HG02798 (cell line): ENCODE data around the gene DOCK6.

ENCODE experiments used
- ATAC-seq: cut with Tn5 transposase; IDR thresholded peaks from one replicate; pipeline ENCODE4 v1.9.1; 2021; ENCODE audit warnings: mild to moderate bottlenecking; ENCODE audit not compliant: unreplicated experiment, poor library complexity

DOCK6 gene

GRCh38 chr19:11279505-11280236 lies 17.3 kb upstream of the DOCK6 start:
- no peak for ATAC-seq

DNA sequence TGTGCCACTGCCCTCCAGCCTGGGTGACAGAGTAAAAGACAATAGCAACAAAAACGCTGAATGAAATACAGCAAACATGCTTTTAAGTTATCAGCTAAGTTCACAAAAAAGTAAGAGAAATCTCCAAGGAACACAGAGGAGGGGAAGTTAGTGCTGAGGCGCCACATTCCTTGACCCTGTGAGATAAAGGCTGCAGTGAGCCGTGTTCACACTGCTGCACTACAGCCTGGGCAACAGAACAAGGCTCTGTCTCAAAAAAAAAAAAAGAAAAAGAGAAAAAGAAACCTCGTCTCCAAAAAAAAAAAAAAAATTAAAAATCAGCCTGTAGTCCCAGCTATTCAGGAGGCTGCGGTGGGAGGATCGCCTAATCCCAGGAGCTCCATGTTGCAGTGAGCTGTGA lies 16.3 kb upstream of the DOCK6 start:
- ATAC-seq, result no peak

- ATAC-seq, result no peak
Observed at GRCh38 chr19:11274533-11275086, 12.3 kb upstream of the DOCK6 start.

GRCh38 chr19:11273989-11274388 lies 11.7 kb upstream of the DOCK6 start:
- no peak for ATAC-seq

- no peak for ATAC-seq
Observed at GRCh38 chr19:11273296-11273695, 11.0 kb upstream of the DOCK6 start.

GRCh38 chr19:11269408-11269807 lies 7.1 kb upstream of the DOCK6 start:
- ATAC-seq, result no peak

- ATAC-seq, result no peak
Observed at GRCh38 chr19:11268783-11269267, 6.5 kb upstream of the DOCK6 start.

DNA sequence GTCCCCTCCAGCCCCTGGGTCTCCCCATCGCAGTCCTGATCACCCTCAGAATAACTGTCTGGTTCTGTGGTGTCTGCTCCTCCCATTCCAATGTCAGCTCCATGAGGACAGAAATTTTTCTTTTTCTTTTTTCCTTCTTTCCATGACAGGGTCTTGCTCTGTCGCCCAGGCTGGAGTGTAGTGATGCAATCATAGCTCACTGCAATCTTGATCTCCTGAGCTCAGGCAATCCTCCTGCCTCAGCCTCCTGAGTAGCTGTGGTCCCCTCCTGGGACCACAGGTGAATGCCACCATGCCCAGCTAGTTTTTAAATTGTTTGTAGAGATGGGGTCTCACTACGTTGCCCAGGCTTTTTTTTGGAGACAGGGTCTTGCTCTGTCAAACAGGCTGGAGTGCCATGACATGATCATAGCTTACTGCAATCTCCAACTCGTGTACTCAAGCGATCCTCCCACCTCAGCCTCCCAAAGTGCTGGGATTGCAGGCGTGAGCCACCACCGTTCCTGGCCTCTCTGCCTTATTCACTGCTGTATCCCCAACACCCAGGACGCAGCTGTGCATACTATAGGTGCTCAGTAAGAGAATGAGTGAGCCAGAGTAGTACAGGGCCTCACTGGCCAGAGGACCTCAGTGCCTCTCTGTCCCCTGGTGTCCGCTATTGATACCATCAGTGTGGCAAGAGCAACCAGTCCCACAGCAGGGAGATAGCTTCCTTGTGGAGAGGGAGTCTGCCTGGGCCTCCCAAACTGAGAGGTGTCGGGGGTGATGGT lies 5.2 kb upstream of the DOCK6 start:
- ATAC-seq, result no peak

- ATAC-seq, result no peak
Observed at GRCh38 chr19:11265785-11266236, 3.5 kb upstream of the DOCK6 start.

DNA sequence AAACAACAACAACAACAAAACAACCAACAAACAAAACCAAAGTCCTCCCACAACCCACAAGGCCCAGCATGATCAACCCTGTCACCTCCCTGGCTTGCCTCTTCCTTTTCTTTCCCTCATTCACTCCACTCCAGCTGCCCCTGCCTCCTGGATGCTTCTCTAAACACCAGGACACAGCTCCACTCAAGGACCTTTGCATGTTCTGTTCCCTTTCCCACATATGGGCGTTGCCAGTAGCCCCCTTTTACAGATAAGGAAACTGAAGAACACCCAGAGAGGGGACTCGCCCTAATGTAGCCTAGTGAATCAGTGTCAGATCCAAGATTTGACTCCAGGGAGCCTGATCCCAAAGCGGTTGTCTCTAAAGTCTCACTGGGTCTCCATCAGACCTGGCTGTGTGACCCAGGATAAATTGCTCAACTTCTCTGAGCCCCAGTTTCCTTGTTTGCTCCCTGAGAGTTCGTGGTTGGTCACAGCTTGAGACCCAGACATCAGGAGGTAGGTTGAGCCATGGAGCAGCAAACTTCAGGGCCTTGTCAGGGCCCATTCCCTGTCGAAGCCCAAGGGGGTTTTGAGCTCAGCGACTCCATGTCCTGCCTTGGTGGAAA lies 3.0 kb upstream of the DOCK6 start:
- ATAC-seq, result no peak

GRCh38 chr19:11264452-11265176 lies 2.3 kb upstream of the DOCK6 start:
- no peak for ATAC-seq

DNA sequence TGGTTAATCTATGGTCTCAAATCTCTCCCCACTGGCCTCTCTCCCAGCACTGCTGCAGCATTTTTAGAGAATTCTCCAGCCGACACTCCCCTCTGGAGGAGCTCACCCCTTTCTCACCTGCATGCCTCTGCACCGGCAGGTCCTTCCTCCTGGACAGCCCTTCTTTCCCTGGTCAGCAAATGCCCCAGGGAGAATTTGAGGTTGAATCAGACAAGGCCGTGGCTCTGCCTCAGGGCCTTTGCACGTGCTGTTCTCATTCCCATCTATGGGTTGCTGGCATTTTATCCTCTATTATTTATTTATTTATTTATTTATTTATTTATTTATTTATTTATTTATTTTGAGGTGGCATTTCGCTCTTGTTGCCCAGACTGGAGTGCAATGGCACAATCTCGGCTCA lies 1.4 kb upstream of the DOCK6 start:
- no peak for ATAC-seq

DNA sequence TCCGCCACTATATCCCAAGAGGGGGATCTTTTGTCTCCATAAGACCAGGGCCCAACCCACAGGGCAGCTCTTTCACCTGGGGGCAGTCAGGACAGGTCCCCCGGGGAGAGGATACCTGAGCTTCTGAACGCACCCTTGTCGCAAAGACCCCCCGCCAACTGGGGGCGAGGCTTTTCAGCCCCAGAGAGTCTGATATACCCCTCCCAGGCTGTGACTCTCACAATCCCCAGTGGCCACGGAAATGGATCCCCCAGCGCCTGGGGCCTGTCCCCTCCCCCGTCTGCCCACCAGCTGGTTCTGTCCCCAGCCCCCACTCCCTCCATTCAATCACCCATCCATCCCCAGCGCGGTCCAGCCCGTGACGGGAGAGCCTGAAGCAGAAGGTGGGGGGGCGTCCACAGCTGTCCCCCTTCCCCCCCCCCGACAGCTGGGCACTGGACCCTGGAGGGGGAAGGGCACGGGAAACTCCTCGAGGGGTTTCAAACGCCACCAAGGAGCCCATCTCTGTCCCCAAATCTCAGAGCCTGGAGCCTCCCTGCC lies 823 bp downstream of the DOCK6 start:
- no peak for ATAC-seq

- ATAC-seq, result no peak
Observed at GRCh38 chr19:11260996-11261395, 1.3 kb downstream of the DOCK6 start.

- ATAC-seq, result no peak
Observed at GRCh38 chr19:11257846-11258380, 4.4 kb downstream of the DOCK6 start.

DNA sequence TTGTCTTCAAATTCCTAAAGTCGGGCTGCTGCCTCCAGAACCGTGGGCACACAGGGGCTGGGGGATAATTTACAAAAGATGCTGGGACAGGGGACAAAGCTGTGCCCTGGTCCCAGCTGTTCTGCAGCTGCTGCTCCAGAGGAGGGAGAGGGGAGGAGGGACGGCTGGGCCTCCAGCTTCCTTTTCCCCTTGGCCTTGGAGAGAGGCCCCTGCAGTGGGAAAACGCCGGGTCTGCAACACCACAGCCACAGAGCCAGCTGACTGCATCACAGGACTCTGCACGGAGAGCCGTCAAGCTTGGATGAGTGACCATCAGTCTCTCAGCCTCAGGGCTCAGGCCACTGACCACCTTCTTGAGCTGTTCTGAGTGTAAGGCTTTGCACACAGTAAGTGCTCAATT lies 6.1 kb downstream of the DOCK6 start:
- no peak for ATAC-seq

GRCh38 chr19:11254666-11255065 lies 7.7 kb downstream of the DOCK6 start:
- no peak for ATAC-seq

GRCh38 chr19:11252665-11253355 lies 9.5 kb downstream of the DOCK6 start:
- ATAC-seq, result no peak

DNA sequence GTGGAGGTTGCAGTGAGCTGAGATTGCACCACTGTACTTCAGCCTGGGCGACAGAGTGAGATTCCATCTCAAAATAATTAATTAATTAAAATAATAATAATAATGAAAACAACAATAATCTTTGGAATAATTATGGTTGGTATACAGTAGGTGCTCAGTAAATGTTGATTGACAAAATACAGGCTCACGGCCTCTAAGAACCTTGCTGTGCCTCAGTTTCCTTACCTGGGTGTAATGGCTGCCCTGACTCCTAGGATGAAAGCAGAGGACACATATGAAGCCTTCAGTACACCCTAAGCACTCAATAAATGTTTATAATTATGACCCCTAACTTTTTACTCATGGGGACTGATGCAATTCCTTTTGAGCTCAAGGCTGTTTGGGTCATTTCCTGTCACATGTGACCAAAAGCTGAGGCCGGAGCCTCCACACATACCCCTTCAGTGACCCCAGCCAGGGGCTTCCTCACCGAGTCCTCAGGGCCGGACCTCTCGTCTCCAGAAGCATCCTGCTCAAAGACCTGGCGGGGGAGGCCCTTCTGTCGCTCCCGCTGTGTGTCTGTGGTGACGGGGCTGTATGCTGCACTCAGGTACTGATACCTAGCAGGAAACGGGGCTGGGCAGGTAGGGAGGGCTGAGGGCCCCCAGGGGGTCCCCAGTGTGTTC lies 10.5 kb downstream of the DOCK6 start:
- no peak for ATAC-seq
